ENCODE data around the gene ACADM.
A peak's percentile ranks its signal among the peaks of the same experiment; 100 is the strongest.

ACADM gene

GRCh38 chr1:75722966-75723365 lies 1.5 kb upstream of the ACADM start:
- H3K4me3 ChIP-seq (ENCODE audit: low read depth, low read length) = no peak overlapping the region
- TF ChIP-seq CTCF (IDR thresholded peaks at IDR 0.05; ENCODE audit: low read depth, low read length, missing control alignments) = no peak
- no peak for DNase-seq (ENCODE audit: low read depth)

- peak overlapping the region; percentile 74 for H3K4me3 ChIP-seq (ENCODE audit: low read depth, low read length)
- no peak for TF ChIP-seq CTCF (IDR thresholded peaks at IDR 0.05; ENCODE audit: low read depth, low read length, missing control alignments)
- peak; percentile 58 for DNase-seq (ENCODE audit: low read depth)
Measured at GRCh38 chr1:75723989-75724471, 479 bp upstream of the ACADM start.

- no peak for TF ChIP-seq CTCF (IDR thresholded peaks at IDR 0.05; ENCODE audit: low read depth, low read length, missing control alignments)
- peak overlapping the region; percentile 74 for H3K4me3 ChIP-seq (ENCODE audit: low read depth, low read length)
- no peak for DNase-seq (ENCODE audit: low read depth)
Measured at GRCh38 chr1:75725266-75725665, 757 bp downstream of the ACADM start.

GRCh38 chr1:75725861-75726361 lies 1.4 kb downstream of the ACADM start:
- TF ChIP-seq CTCF (IDR thresholded peaks at IDR 0.05; ENCODE audit: low read depth, low read length, missing control alignments) = no peak
- peak overlapping the region; percentile 74 for H3K4me3 ChIP-seq (ENCODE audit: low read depth, low read length)
- DNase-seq (ENCODE audit: low read depth) = no peak

- no peak for DNase-seq (ENCODE audit: low read depth)
- no peak overlapping the region; the same call in 1 of the 2 replicates for H3K4me3 ChIP-seq (ENCODE audit: low read depth, low read length)
- TF ChIP-seq CTCF (IDR thresholded peaks at IDR 0.05; ENCODE audit: low read depth, low read length, missing control alignments) = no peak
Measured at GRCh38 chr1:75727571-75727970, 3.1 kb downstream of the ACADM start.

GRCh38 chr1:75730432-75730831 lies 5.9 kb downstream of the ACADM start:
- no peak for TF ChIP-seq CTCF (IDR thresholded peaks at IDR 0.05; ENCODE audit: low read depth, low read length, missing control alignments)
- no peak overlapping the region for H3K4me3 ChIP-seq (ENCODE audit: low read depth, low read length)
- no peak for DNase-seq (ENCODE audit: low read depth)

- H3K4me3 ChIP-seq (ENCODE audit: low read depth, low read length) = no peak overlapping the region
- no peak for TF ChIP-seq CTCF (IDR thresholded peaks at IDR 0.05; ENCODE audit: low read depth, low read length, missing control alignments)
- no peak for DNase-seq (ENCODE audit: low read depth)
Measured at GRCh38 chr1:75731881-75732280, 7.4 kb downstream of the ACADM start.
